WTC11 (cell line): Measurements from ENCODE around the gene NUDT17. TPM values are rescaled to one million over a fixed set of nuclear protein-coding genes. Genes with fewer than 3 reads are reported as not detected.

ENCODE experiments used
- ATAC-seq: fragments of 200-7000 bp; cut with Tn5 transposase; 2 replicates; pipeline ENCODE4 v1.10.0; 2021; ENCODE audit warnings: mild to moderate bottlenecking, moderate library complexity
- CTCF ChIA-PET: fragments of 300-600 bp; sonication (Branson Sonifier 250); formaldehyde crosslinking; loops from one replicate; lab custom pipeline; 2021; ENCODE audit warnings: antibody characterized with exemption; lab: Charles Lee
- POLR2A ChIA-PET: fragments of 350-600 bp; sonication (Branson Sonifier 250); formaldehyde crosslinking; loops from one replicate; lab custom pipeline; 2021; ENCODE audit warnings: antibody characterized with exemption; lab: Charles Lee
- DNase-seq: peaks from one replicate; pipeline ENCODE4 v3.0.0; 2021; ENCODE audit warnings: low spot score
- H3K27ac Mint-ChIP-seq: 2 replicates; pipeline ENCODE4 v1.8.0; 2021; ENCODE audit warnings: mixed read lengths
- H3K27me3 Mint-ChIP-seq: 2 replicates; pipeline ENCODE4 v1.8.0; 2021; ENCODE audit warnings: low read depth, mild to moderate bottlenecking, moderate library complexity, mixed read lengths
- H3K36me3 Mint-ChIP-seq: 2 replicates; pipeline ENCODE4 v1.8.0; 2021; ENCODE audit warnings: mixed read lengths
- H3K4me1 Mint-ChIP-seq: 2 replicates; pipeline ENCODE4 v1.8.0; 2022; ENCODE audit warnings: mixed read lengths
- H3K4me3 Mint-ChIP-seq: 2 replicates; pipeline ENCODE4 v1.8.0; 2021; ENCODE audit warnings: mild to moderate bottlenecking, moderate library complexity, mixed read lengths
- H3K9me3 Mint-ChIP-seq: 2 replicates; pipeline ENCODE4 v1.8.0; 2021; ENCODE audit warnings: mixed read lengths
- ARID4B ChIP-seq: sonication (generic); formaldehyde crosslinking; IDR thresholded peaks from 2 replicates; pipeline ENCODE4 v1.8.0; 2023; ENCODE audit warnings: missing genetic modification reagents, mild to moderate bottlenecking, borderline replicate concordance
- CBFB ChIP-seq: sonication (generic); formaldehyde crosslinking; IDR thresholded peaks from 2 replicates; pipeline ENCODE4 v1.8.1; 2022; ENCODE audit warnings: mild to moderate bottlenecking, low read depth, missing genetic modification reagents
- ERG ChIP-seq: fragments of 250-450 bp; sonication (Bioruptor Pico); IDR thresholded peaks from 2 replicates; pipeline ENCODE4 v1.8.0; 2021; ENCODE audit warnings: mild to moderate bottlenecking
- ESRRA ChIP-seq: sonication (generic); formaldehyde crosslinking; IDR thresholded peaks from 2 replicates; pipeline ENCODE4 v1.8.1; 2022; ENCODE audit warnings: mild to moderate bottlenecking, missing genetic modification reagents, borderline replicate concordance
- ETV6 ChIP-seq: sonication (generic); formaldehyde crosslinking; IDR thresholded peaks from 2 replicates; pipeline ENCODE4 v1.8.1; 2022; ENCODE audit warnings: mild to moderate bottlenecking, missing genetic modification reagents
- FOXK1 ChIP-seq: sonication (generic); formaldehyde crosslinking; IDR thresholded peaks from 2 replicates; pipeline ENCODE4 v1.8.0; 2022; ENCODE audit warnings: mild to moderate bottlenecking, moderate library complexity, missing genetic modification reagents
- FOXP4 ChIP-seq: sonication (generic); formaldehyde crosslinking; IDR thresholded peaks from 2 replicates; pipeline ENCODE4 v1.8.0; 2022; ENCODE audit warnings: mild to moderate bottlenecking, missing genetic modification reagents
- GRHL2 ChIP-seq: fragments of 250-450 bp; sonication (Bioruptor Pico); IDR thresholded peaks from 2 replicates; pipeline ENCODE4 v1.8.0; 2022; ENCODE audit warnings: mild to moderate bottlenecking, moderate library complexity; ENCODE audit not compliant: insufficient replicate concordance, severe bottlenecking
- HMGXB4 ChIP-seq: sonication (generic); formaldehyde crosslinking; IDR thresholded peaks from 2 replicates; pipeline ENCODE4 v1.8.1; 2023; ENCODE audit warnings: mild to moderate bottlenecking, moderate library complexity, missing genetic modification reagents
- MAX ChIP-seq: sonication (generic); formaldehyde crosslinking; IDR thresholded peaks from 2 replicates; pipeline ENCODE4 v1.8.0; 2022; ENCODE audit warnings: mild to moderate bottlenecking, missing genetic modification reagents
- OVOL2 ChIP-seq: fragments of 250-450 bp; sonication (Bioruptor Pico); IDR thresholded peaks from 2 replicates; pipeline ENCODE4 v1.9.0; 2021; ENCODE audit warnings: mild to moderate bottlenecking, borderline replicate concordance
- PRDM15 ChIP-seq: sonication (generic); formaldehyde crosslinking; IDR thresholded peaks from 2 replicates; pipeline ENCODE4 v1.8.0; 2022; ENCODE audit warnings: missing genetic modification reagents
- RELA ChIP-seq: sonication (generic); formaldehyde crosslinking; IDR thresholded peaks from 2 replicates; pipeline ENCODE4 v1.8.1; 2022; ENCODE audit warnings: missing genetic modification reagents, mild to moderate bottlenecking, borderline replicate concordance
- SP1 ChIP-seq: sonication (generic); formaldehyde crosslinking; conservative IDR thresholded peaks from 2 replicates; pipeline ENCODE4 v1.8.1; 2022; ENCODE audit warnings: missing genetic modification reagents
- TEAD1 ChIP-seq: sonication (generic); formaldehyde crosslinking; IDR thresholded peaks from 2 replicates; pipeline ENCODE4 v1.8.0; 2022; ENCODE audit warnings: mild to moderate bottlenecking, missing genetic modification reagents
- TP53 ChIP-seq: sonication (generic); formaldehyde crosslinking; IDR thresholded peaks from 2 replicates; pipeline ENCODE4 v1.8.1; 2023; ENCODE audit warnings: mild to moderate bottlenecking, missing genetic modification reagents
- total RNA-seq: library from RNA; stranded (reverse); gene quantifications from 3 replicates; pipeline ENCODE4 v1.2.3, GENCODE V29; 2021

Gene NUDT17
- total RNA-seq, 1 experiment from 2014 or later, result 2.7 TPM

- 0 out of 2 replicates have a peak, but pooled peaks have one; percentile 32 for TF ChIP-seq ESRRA
- TF ChIP-seq FOXP4 (CRISPR knock-in tag), result no peak
- TF ChIP-seq RELA (CRISPR knock-in tag), result no peak
- no peak for TF ChIP-seq OVOL2
- TF ChIP-seq CBFB, result no peak
Measured at GRCh38 chr1:145858238-145858900, 12.9 kb downstream of the NUDT17 start (continued).

- Mint-ChIP-seq H3K4me1 (peaks cover 17% of the 10 kb centered on the region), H3K36me3 (peaks cover 41% of the 10 kb centered on the region), H3K4me3 (peak within 1 kb of the TSS; percentile 98), H3K9me3 (peaks cover 5% of the 10 kb centered on the region), H3K27me3 (no peaks in the 10 kb centered on the region), H3K27ac (peak within 1 kb of the TSS; percentile 92)
- CTCF ChIA-PET, result interaction anchor here (0.6 to 5.3 kb wide), 28 partner anchors 12 to 180 kb away, joined by 3 to 254 read pairs (median 6); partner anchors contain the start of genes ANKRD34A, ANKRD35, ITGA10 and LIX1L
- TF ChIP-seq PRDM15 (CRISPR knock-in tag) (0 out of 2 replicates have a peak, but pooled peaks have one; percentile 17), ETV6 (no peak), FOXP4 (CRISPR knock-in tag) (0 out of 2 replicates have a peak, but pooled peaks have one; percentile 33), SP1 (CRISPR knock-in tag) (peak; percentile 67), MAX (CRISPR knock-in tag) (peak; percentile 53), GRHL2 (no peak), HMGXB4 (peak; percentile 45; the same call in 1 of the 2 replicates), ERG (no peak), ARID4B (CRISPR knock-in tag) (peak; percentile 22; the same call in 1 of the 2 replicates), TP53 (CRISPR knock-in tag) (0 out of 2 replicates have a peak, but pooled peaks have one; percentile 13), FOXK1 (CRISPR knock-in tag) (no peak; the same call in none of the 2 replicates), OVOL2 (no peak), TEAD1 (peak; percentile 5; the same call in 1 of the 2 replicates)
- ATAC-seq, result peak; percentile 82
- POLR2A ChIA-PET, result interaction anchor here (0.6 to 3.1 kb wide), 23 partner anchors 10 to 193 kb away, joined by 3 to 48 read pairs (median 6); partner anchors contain the start of genes ANKRD34A, ANKRD35, ITGA10 and LIX1L
- peak; percentile 98 for DNase-seq
Measured at GRCh38 chr1:145858901-145859490, 13.6 kb downstream of the NUDT17 start, which contains the start of gene PIAS3. Gene PIAS3 (minus strand): TSS chr1:145859081. CDS start chr1:145858990, 91 bp downstream.
